Endodermal cell (in vitro differentiated cells): ENCODE data around the gene SOHLH2. TPM values are rescaled to one million over a fixed set of nuclear protein-coding genes. Genes with fewer than 3 reads are reported as not detected.

Experiments used
- DNase-seq: peaks from one replicate; pipeline ENCODE4 v3.0.0-alpha.2; 2017
- H3K27ac ChIP-seq: 2 replicates; pipeline ENCODE4 v1.5.1; 2013; ENCODE audit warnings: mild to moderate bottlenecking, low read depth, low read length, moderate library complexity
- H3K27me3 ChIP-seq: 2 replicates; pipeline ENCODE4 v1.6.1; 2013; ENCODE audit warnings: mild to moderate bottlenecking, low read length, moderate library complexity; ENCODE audit not compliant: insufficient read depth, control insufficient read depth, poor library complexity, severe bottlenecking
- H3K36me3 ChIP-seq: 2 replicates; pipeline ENCODE4 v1.7.0; 2013; ENCODE audit warnings: mild to moderate bottlenecking, low read length, moderate library complexity; ENCODE audit not compliant: control insufficient read depth, insufficient read depth
- H3K4me1 ChIP-seq: one replicate; pipeline ENCODE4 v1.7.0; 2013; ENCODE audit warnings: low read length; ENCODE audit not compliant: control insufficient read depth, insufficient read depth
- H3K4me3 ChIP-seq: 2 replicates; pipeline ENCODE4 v1.5.1; 2013; ENCODE audit warnings: mild to moderate bottlenecking, low read length, moderate library complexity
- H3K9ac ChIP-seq: 2 replicates; pipeline ENCODE4 v1.6.1; 2013; ENCODE audit warnings: mild to moderate bottlenecking, low read length, moderate library complexity; ENCODE audit not compliant: poor library complexity, severe bottlenecking; ENCODE audit errors: extremely low read depth
- H3K9me3 ChIP-seq: 2 replicates; pipeline ENCODE4 v1.6.1; 2013; ENCODE audit warnings: mild to moderate bottlenecking, low read length, moderate library complexity; ENCODE audit not compliant: control insufficient read depth
- H3K27ac Mint-ChIP-seq: 2 replicates; pipeline ENCODE4 v1.8.0; 2020; ENCODE audit warnings: mixed read lengths
- H3K27me3 Mint-ChIP-seq: 2 replicates; pipeline ENCODE4 v1.8.0; 2021; ENCODE audit warnings: mild to moderate bottlenecking, mixed read lengths; ENCODE audit not compliant: insufficient read depth
- H3K36me3 Mint-ChIP-seq: 2 replicates; pipeline ENCODE4 v1.8.0; 2020; ENCODE audit warnings: low read depth, mixed read lengths
- H3K4me1 Mint-ChIP-seq: 2 replicates; pipeline ENCODE4 v1.8.0; 2020; ENCODE audit warnings: mixed read lengths
- H3K4me3 Mint-ChIP-seq: 2 replicates; pipeline ENCODE4 v1.8.0; 2020; ENCODE audit warnings: mild to moderate bottlenecking, moderate library complexity, mixed read lengths
- H3K9me3 Mint-ChIP-seq: 2 replicates; pipeline ENCODE4 v1.8.0; 2020; ENCODE audit warnings: mild to moderate bottlenecking, mixed read lengths
- CTCF ChIP-seq: fragments of 200-600 bp; sonication (generic); conservative IDR thresholded peaks from 2 replicates; pipeline ENCODE4 v1.5.0; 2021; ENCODE audit warnings: antibody characterized with exemption, mild to moderate bottlenecking
- WGBS, 2 experiments: methylation state at CpG; one replicate each; pipeline versions ENCODE4 v1.1.5 to v1.1.7; 2013; ENCODE audit warnings: missing lambda C conversion rate in 2 of 2, mixed read lengths in 1 of 2; ENCODE audit not compliant: insufficient coverage in 1 of 2, insufficient read length in 1 of 2; 5-methylcytosine and 5-hydroxymethylcytosine counted together
- total RNA-seq, 2 donors: library from RNA; stranded (reverse); fragmentation: NEBNext Ultra II Directional in 1 of 2; extraction: Animal tissue kit (Norgen Biotek cat#: 25700) in 1 of 2; gene quantifications; 2 replicates in 1 of 2; 3 replicates in 1 of 2; pipeline ENCODE4 v1.2.1, GENCODE V29; 2021

Gene SOHLH2
- total RNA-seq, 2 donors from 2014 or later = 2.1 to 14.2 TPM

DNA sequence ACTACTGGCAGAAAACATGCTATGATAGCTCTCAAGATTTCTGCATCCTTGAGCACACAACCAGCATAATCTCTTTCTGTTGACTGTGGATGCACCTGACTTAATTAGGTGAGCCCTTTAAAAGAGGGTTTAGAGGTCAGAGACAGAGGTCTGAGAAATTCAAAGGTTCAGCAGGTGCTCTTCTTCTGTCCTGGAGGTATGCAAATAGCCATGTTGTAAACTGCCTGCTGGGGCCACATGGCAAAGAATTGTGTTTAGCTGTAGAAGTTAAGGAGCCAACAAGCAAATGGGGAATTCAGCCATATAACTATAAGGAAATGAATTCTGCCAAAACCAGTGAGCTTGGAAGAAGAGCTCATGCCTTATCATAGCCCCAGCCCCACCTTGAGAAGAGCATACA lies 71.6 kb downstream of the SOHLH2 start:
- H3K4me1 Mint-ChIP-seq = no peaks in the 10 kb centered on the region
- H3K27ac Mint-ChIP-seq = no peak overlapping the region
- H3K36me3 Mint-ChIP-seq = no peaks in the 10 kb centered on the region
- Histone ChIP-seq H3K36me3 (no peaks in the 10 kb centered on the region), H3K4me1 (no peaks in the 10 kb centered on the region), H3K27ac (no peak overlapping the region), H3K4me3 (no peak overlapping the region), H3K9ac (no peak overlapping the region), H3K9me3 (no peaks in the 10 kb centered on the region), H3K27me3 (no peaks in the 10 kb centered on the region)
- H3K4me3 Mint-ChIP-seq = no peak overlapping the region
- H3K9me3 Mint-ChIP-seq = peaks cover 3% of the 10 kb centered on the region
- no peaks in the 10 kb centered on the region for H3K27me3 Mint-ChIP-seq
- DNase-seq = no peak
- TF ChIP-seq CTCF = no peak

DNA sequence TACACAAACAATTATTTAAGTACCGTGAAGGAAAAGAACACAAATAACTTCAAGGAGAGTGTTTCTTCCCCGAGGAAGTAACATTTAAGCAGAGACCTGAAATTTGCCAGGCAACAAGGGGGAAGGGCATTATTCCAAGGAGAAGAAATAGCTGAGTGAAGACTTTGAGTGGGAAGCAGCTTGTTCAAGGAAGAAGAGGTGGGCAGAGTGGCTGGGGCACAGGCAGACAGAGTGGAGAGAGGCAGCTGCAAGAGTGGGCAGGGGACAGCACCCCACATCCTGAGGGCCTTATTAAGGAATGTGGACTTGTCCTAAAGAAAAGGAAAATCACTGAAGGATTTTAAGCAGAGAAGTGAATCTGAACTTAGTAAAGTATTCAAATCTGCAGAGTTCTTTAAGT lies 78.5 kb downstream of the SOHLH2 start:
- no peak for TF ChIP-seq CTCF
- DNase-seq = no peak
- peaks cover 19% of the 10 kb centered on the region for H3K27me3 ChIP-seq
- no peaks in the 10 kb centered on the region for H3K36me3 Mint-ChIP-seq
- H3K27ac ChIP-seq = no peak overlapping the region
- H3K36me3 ChIP-seq = no peaks in the 10 kb centered on the region
- H3K4me1 Mint-ChIP-seq = no peaks in the 10 kb centered on the region
- H3K4me1 ChIP-seq = no peaks in the 10 kb centered on the region
- H3K4me3 Mint-ChIP-seq = no peak overlapping the region
- peaks cover 2% of the 10 kb centered on the region for H3K9me3 Mint-ChIP-seq
- no peak overlapping the region for H3K9ac ChIP-seq
- peaks cover 17% of the 10 kb centered on the region for H3K27me3 Mint-ChIP-seq
- 86 to 95% methylated on average over 2 of the region's 2 CpGs for WGBS, 2 experiments
- no peak overlapping the region for H3K4me3 ChIP-seq
- H3K9me3 ChIP-seq = no peaks in the 10 kb centered on the region
- H3K27ac Mint-ChIP-seq = no peak overlapping the region

GRCh38 chr13:36134632-36135031 lies 79.7 kb downstream of the SOHLH2 start:
- Histone ChIP-seq H3K9me3 (no peaks in the 10 kb centered on the region), H3K27ac (no peak overlapping the region), H3K9ac (no peak overlapping the region), H3K36me3 (no peaks in the 10 kb centered on the region), H3K4me3 (no peak overlapping the region), H3K4me1 (no peaks in the 10 kb centered on the region), H3K27me3 (peaks cover 29% of the 10 kb centered on the region)
- no peaks in the 10 kb centered on the region for H3K36me3 Mint-ChIP-seq
- TF ChIP-seq CTCF = no peak
- peaks cover 6% of the 10 kb centered on the region for H3K4me1 Mint-ChIP-seq
- no peaks in the 10 kb centered on the region for H3K9me3 Mint-ChIP-seq
- no peak overlapping the region for H3K4me3 Mint-ChIP-seq
- no peak for DNase-seq
- WGBS, 2 experiments = 89% methylated on average over 1 of the region's 1 CpG; no CpG with 5 or more reads in 1 of the 2 experiments
- no peak overlapping the region for H3K27ac Mint-ChIP-seq
- H3K27me3 Mint-ChIP-seq = peaks cover 28% of the 10 kb centered on the region
